ENCODE results near the gene CIAO1.

CIAO1 gene

GRCh38 chr2:96261328-96262003 is 4.6 kb upstream of the CIAO1 start:
- Histone ChIP-seq H3K27me3 (replicated peaks in 2 of 5; ENCODE audit: control insufficient read depth in 4 of 5, insufficient read depth in 5 of 5, low read length in 4 of 5) (no peaks in the 10 kb centered on the region), H3K36me3 (ENCODE audit: control insufficient read depth in 4 of 4, insufficient read depth in 4 of 4, low read length in 3 of 4) (peaks cover 3 to 40% (median 12%) of the 10 kb centered on the region in 4 experiments), H3K4me1 (ENCODE audit: control extremely low read depth in 1 of 4, control insufficient read depth in 4 of 4, insufficient read depth in 4 of 4, low read length in 3 of 4) (peaks cover 23 to 68% (median 62%) of the 10 kb centered on the region in 4 experiments), H3K4me3 (ENCODE audit: control insufficient read depth in 1 of 7, extremely low read depth in 1 of 7, insufficient read depth in 4 of 7, low read depth in 2 of 7, low read length in 6 of 7) (no peak overlapping the region), H3K27ac (ENCODE audit: insufficient read depth in 1 of 2, low read depth in 1 of 2, low read length in 2 of 2, poor library complexity in 1 of 2, severe bottlenecking in 2 of 2) (peak overlapping the region in 1 of 2 experiments; percentile 63), H3K9me3 (ENCODE audit: control extremely low read depth in 1 of 5, control insufficient read depth in 4 of 5, insufficient read depth in 2 of 5, low read depth in 1 of 5, low read length in 4 of 5) (no peaks in the 10 kb centered on the region)
- ChIA-PET POLR2A (interaction anchor here (0.7 to 1.0 kb wide), 2 partner anchors 35 to 121 kb away, joined by 3 read pairs; no protein-coding TSS in a partner anchor), CTCF (interaction anchor here (0.9 to 4.0 kb wide), 17 partner anchors 9 to 123 kb away, joined by 3 to 23 read pairs (median 4); partner anchors contain the start of genes ASTL and STARD7)
- DNase-seq: no peak
- WGBS (ENCODE audit: insufficient coverage): 89% methylated on average over 4 of the region's 6 CpGs

DNA sequence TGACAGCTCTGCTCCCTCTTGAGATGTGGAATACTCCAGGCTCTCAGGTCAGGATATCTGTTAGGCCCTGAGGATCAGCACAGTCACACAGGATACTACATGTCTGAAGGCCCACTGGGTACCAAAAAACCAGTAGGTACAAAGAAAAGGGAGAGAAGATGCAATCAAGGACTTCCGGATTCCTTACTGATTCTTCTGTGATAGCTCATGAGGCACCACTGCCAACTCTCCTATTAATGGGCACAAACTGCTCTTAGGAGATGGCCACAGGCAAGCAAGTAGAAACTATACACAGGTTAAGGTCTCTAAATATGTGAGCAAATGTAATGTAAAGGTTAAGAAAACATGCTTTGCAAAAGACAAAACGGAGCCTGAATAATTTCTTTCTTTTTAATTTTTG is 3.7 kb upstream of the CIAO1 start:
- Histone ChIP-seq H3K4me3 (ENCODE audit: control insufficient read depth in 1 of 7, extremely low read depth in 1 of 7, insufficient read depth in 4 of 7, low read depth in 2 of 7, low read length in 6 of 7) (no peak overlapping the region), H3K36me3 (ENCODE audit: control insufficient read depth in 4 of 4, insufficient read depth in 4 of 4, low read length in 3 of 4) (peaks cover 3 to 40% (median 12%) of the 10 kb centered on the region in 4 experiments), H3K27ac (ENCODE audit: insufficient read depth in 1 of 2, low read depth in 1 of 2, low read length in 2 of 2, poor library complexity in 1 of 2, severe bottlenecking in 2 of 2) (no peak overlapping the region), H3K9me3 (ENCODE audit: control extremely low read depth in 1 of 5, control insufficient read depth in 4 of 5, insufficient read depth in 2 of 5, low read depth in 1 of 5, low read length in 4 of 5) (no peaks in the 10 kb centered on the region), H3K4me1 (ENCODE audit: control extremely low read depth in 1 of 4, control insufficient read depth in 4 of 4, insufficient read depth in 4 of 4, low read length in 3 of 4) (peaks cover 23 to 68% (median 61%) of the 10 kb centered on the region in 4 experiments), H3K27me3 (replicated peaks in 2 of 5; ENCODE audit: control insufficient read depth in 4 of 5, insufficient read depth in 5 of 5, low read length in 4 of 5) (no peaks in the 10 kb centered on the region)
- POLR2A ChIA-PET: no interaction called here
- 92% methylated on average over 1 of the region's 2 CpGs for WGBS (ENCODE audit: insufficient coverage)
- CTCF ChIA-PET: interaction anchor here (1.0 to 2.4 kb wide), 5 partner anchors 35 to 124 kb away, joined by 3 to 8 read pairs (median 4); partner anchors contain the start of genes ASTL and STARD7
- DNase-seq: no peak

- Histone ChIP-seq H3K36me3 (ENCODE audit: control insufficient read depth in 4 of 4, insufficient read depth in 4 of 4, low read length in 3 of 4) (peaks cover 11 to 49% (median 26%) of the 10 kb centered on the region in 4 experiments), H3K4me1 (ENCODE audit: control extremely low read depth in 1 of 4, control insufficient read depth in 4 of 4, insufficient read depth in 4 of 4, low read length in 3 of 4) (peaks cover 13 to 55% (median 50%) of the 10 kb centered on the region in 4 experiments), H3K27me3 (replicated peaks in 2 of 5; ENCODE audit: control insufficient read depth in 4 of 5, insufficient read depth in 5 of 5, low read length in 4 of 5) (no peaks in the 10 kb centered on the region), H3K27ac (ENCODE audit: insufficient read depth in 1 of 2, low read depth in 1 of 2, low read length in 2 of 2, poor library complexity in 1 of 2, severe bottlenecking in 2 of 2) (peak overlapping the region; percentile 15 to 36), H3K4me3 (ENCODE audit: control insufficient read depth in 1 of 7, extremely low read depth in 1 of 7, insufficient read depth in 4 of 7, low read depth in 2 of 7, low read length in 6 of 7) (peak overlapping the region in 5 of 7 experiments; percentile 91 to 100 (median 94)), H3K9me3 (ENCODE audit: control extremely low read depth in 1 of 5, control insufficient read depth in 4 of 5, insufficient read depth in 2 of 5, low read depth in 1 of 5, low read length in 4 of 5) (no peaks in the 10 kb centered on the region)
- no peak for DNase-seq
- 85% methylated on average over 4 of the region's 4 CpGs for WGBS (ENCODE audit: insufficient coverage)
- CTCF ChIA-PET: interaction anchor here (0.7 to 6.2 kb wide), 20 partner anchors 10 to 147 kb away, joined by 3 to 59 read pairs (median 4); partner anchors contain the start of genes ASTL and STARD7
- POLR2A ChIA-PET: interaction anchor here (0.8 kb wide), 1 partner anchor 121 kb away, joined by 3 read pairs; no protein-coding TSS in a partner anchor
These were observed 1.9 kb upstream of the CIAO1 start for GRCh38 chr2:96264086-96264485.

GRCh38 chr2:96264656-96265348 is 1.2 kb upstream of the CIAO1 start:
- H3K27me3 ChIP-seq (replicated peaks in 2 of 5; ENCODE audit: control insufficient read depth in 4 of 5, insufficient read depth in 5 of 5, low read length in 4 of 5): no peaks in the 10 kb centered on the region
- peak; percentile 66 to 72 (median 67) for DNase-seq
- peak overlapping the region; percentile 15 to 90 for H3K27ac ChIP-seq (ENCODE audit: insufficient read depth in 1 of 2, low read depth in 1 of 2, low read length in 2 of 2, poor library complexity in 1 of 2, severe bottlenecking in 2 of 2)
- peaks cover 13 to 48% (median 44%) of the 10 kb centered on the region in 4 experiments for H3K4me1 ChIP-seq (ENCODE audit: control extremely low read depth in 1 of 4, control insufficient read depth in 4 of 4, insufficient read depth in 4 of 4, low read length in 3 of 4)
- POLR2A ChIA-PET: interaction anchor here (0.8 kb wide), 1 partner anchor 122 kb away, joined by 3 read pairs; no protein-coding TSS in a partner anchor
- peaks cover 14 to 47% (median 29%) of the 10 kb centered on the region in 4 experiments for H3K36me3 ChIP-seq (ENCODE audit: control insufficient read depth in 4 of 4, insufficient read depth in 4 of 4, low read length in 3 of 4)
- no peaks in the 10 kb centered on the region for H3K9me3 ChIP-seq (ENCODE audit: control extremely low read depth in 1 of 5, control insufficient read depth in 4 of 5, insufficient read depth in 2 of 5, low read depth in 1 of 5, low read length in 4 of 5)
- CTCF ChIA-PET: interaction anchor here (0.7 to 6.2 kb wide), 15 partner anchors 11 to 148 kb away, joined by 3 to 59 read pairs (median 4); partner anchors contain the start of genes ASTL and STARD7
- peak overlapping the region; percentile 72 to 100 (median 94) for H3K4me3 ChIP-seq (ENCODE audit: control insufficient read depth in 1 of 7, extremely low read depth in 1 of 7, insufficient read depth in 4 of 7, low read depth in 2 of 7, low read length in 6 of 7)
- WGBS (ENCODE audit: insufficient coverage): 17% methylated on average over 28 of the region's 33 CpGs

DNA sequence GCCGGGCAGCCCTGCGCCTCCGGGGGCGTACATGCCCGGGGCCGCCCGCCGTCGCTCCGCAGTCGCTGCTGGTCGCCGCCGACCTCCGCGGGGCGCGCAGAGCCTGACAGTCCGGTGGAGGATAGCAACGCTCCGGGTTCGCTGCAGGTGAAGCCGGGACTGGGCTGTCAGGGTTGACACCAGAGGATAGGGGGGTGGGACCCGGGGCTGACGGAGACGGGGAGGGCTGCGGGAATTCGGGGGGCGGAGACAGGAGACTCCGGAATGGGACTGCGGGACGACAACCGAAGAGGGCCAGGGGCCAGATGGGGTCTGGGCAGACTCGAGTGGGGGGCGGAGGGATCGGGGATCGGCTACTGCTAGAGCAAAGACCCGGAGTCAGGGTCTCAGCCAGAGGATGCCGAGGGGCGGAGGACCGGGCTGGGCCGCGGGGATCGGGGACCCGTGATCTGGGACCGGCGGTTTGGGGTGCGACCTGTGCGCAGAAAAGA is 631 bp upstream of the CIAO1 start:
- no peaks in the 10 kb centered on the region for H3K9me3 ChIP-seq (ENCODE audit: control extremely low read depth in 1 of 5, control insufficient read depth in 4 of 5, insufficient read depth in 2 of 5, low read depth in 1 of 5, low read length in 4 of 5)
- H3K4me3 ChIP-seq (ENCODE audit: control insufficient read depth in 1 of 7, extremely low read depth in 1 of 7, insufficient read depth in 4 of 7, low read depth in 2 of 7, low read length in 6 of 7): peak overlapping the region; percentile 72 to 100 (median 94)
- WGBS (ENCODE audit: insufficient coverage): 0% methylated on average over 28 of the region's 49 CpGs
- DNase-seq: peak in 1 of 3 donors; percentile 70
- ChIA-PET CTCF (interaction anchor here (0.6 to 6.2 kb wide), 13 partner anchors 11 to 283 kb away, joined by 3 to 59 read pairs (median 4); partner anchors contain the start of gene ASTL), POLR2A (interaction anchor here (0.6 to 2.0 kb wide), 2 partner anchors 39 to 126 kb away, joined by 3 to 5 read pairs; no protein-coding TSS in a partner anchor)
- no peaks in the 10 kb centered on the region for H3K27me3 ChIP-seq (replicated peaks in 2 of 5; ENCODE audit: control insufficient read depth in 4 of 5, insufficient read depth in 5 of 5, low read length in 4 of 5)
- peaks cover 11 to 42% (median 38%) of the 10 kb centered on the region in 4 experiments for H3K4me1 ChIP-seq (ENCODE audit: control extremely low read depth in 1 of 4, control insufficient read depth in 4 of 4, insufficient read depth in 4 of 4, low read length in 3 of 4)
- H3K36me3 ChIP-seq (ENCODE audit: control insufficient read depth in 4 of 4, insufficient read depth in 4 of 4, low read length in 3 of 4): peaks cover 14 to 44% (median 29%) of the 10 kb centered on the region in 4 experiments
- H3K27ac ChIP-seq (ENCODE audit: insufficient read depth in 1 of 2, low read depth in 1 of 2, low read length in 2 of 2, poor library complexity in 1 of 2, severe bottlenecking in 2 of 2): peak overlapping the region; percentile 78 to 90

DNA sequence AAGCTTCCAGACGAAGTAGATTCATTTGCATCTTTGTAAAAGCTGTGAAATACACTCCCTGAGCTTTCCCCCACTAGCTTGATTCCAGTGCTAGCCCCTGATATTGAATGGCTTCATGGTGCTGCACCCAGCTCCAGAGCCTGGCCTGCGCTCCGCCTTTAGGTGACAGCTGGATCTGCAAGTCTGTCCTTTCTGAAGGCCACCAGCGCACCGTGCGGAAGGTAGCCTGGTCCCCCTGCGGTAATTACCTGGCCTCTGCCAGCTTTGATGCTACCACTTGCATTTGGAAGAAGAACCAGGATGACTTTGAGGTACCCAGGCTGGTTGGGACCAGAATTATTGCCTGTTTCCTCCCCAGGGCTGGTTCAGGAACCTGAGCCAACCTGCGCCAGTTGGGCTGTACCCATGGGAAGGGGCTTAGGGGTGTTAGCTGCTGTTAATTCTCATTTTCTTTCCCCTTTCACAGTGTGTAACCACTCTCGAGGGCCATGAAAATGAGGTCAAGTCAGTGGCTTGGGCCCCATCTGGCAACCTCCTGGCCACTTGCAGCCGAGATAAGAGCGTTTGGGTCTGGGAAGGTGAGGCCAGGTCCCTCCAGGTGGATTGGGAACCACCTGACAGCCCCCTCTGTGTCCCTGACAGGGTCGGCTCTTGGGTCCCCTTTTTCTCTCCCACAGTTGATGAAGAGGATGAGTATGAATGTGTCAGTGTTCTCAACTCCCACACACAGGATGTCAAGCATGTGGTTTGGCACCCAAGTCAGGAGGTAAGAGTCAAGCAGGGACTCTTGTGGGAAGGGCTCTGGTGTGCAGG is 1.3 kb downstream of the CIAO1 start:
- peak overlapping the region in 5 of 7 experiments; percentile 91 to 100 (median 97) for H3K4me3 ChIP-seq (ENCODE audit: control insufficient read depth in 1 of 7, extremely low read depth in 1 of 7, insufficient read depth in 4 of 7, low read depth in 2 of 7, low read length in 6 of 7)
- CTCF ChIA-PET: interaction anchor here (0.7 to 6.2 kb wide), 16 partner anchors 9 to 274 kb away, joined by 3 to 59 read pairs (median 4); partner anchors contain the start of gene ASTL
- POLR2A ChIA-PET: interaction anchor here (0.6 to 2.0 kb wide), 2 partner anchors 128 to 548 kb away, joined by 4 to 5 read pairs; no protein-coding TSS in a partner anchor
- H3K27ac ChIP-seq (ENCODE audit: insufficient read depth in 1 of 2, low read depth in 1 of 2, low read length in 2 of 2, poor library complexity in 1 of 2, severe bottlenecking in 2 of 2): peak overlapping the region in 1 of 2 experiments; percentile 90
- peak; percentile 66 to 84 (median 82) for DNase-seq
- H3K9me3 ChIP-seq (ENCODE audit: control extremely low read depth in 1 of 5, control insufficient read depth in 4 of 5, insufficient read depth in 2 of 5, low read depth in 1 of 5, low read length in 4 of 5): no peaks in the 10 kb centered on the region
- H3K27me3 ChIP-seq (replicated peaks in 2 of 5; ENCODE audit: control insufficient read depth in 4 of 5, insufficient read depth in 5 of 5, low read length in 4 of 5): no peaks in the 10 kb centered on the region
- peaks cover 9 to 32% (median 26%) of the 10 kb centered on the region in 4 experiments for H3K4me1 ChIP-seq (ENCODE audit: control extremely low read depth in 1 of 4, control insufficient read depth in 4 of 4, insufficient read depth in 4 of 4, low read length in 3 of 4)
- H3K36me3 ChIP-seq (ENCODE audit: control insufficient read depth in 4 of 4, insufficient read depth in 4 of 4, low read length in 3 of 4): peaks cover 12 to 54% (median 37%) of the 10 kb centered on the region in 4 experiments
- WGBS (ENCODE audit: insufficient coverage): 91% methylated on average over 9 of the region's 12 CpGs
